Stimulated activated CD8-positive, alpha-beta memory T cell treated with anti-CD3 and anti-CD28 coated beads, Interleukin-4, amount 100 ng/mL, for 48 hours (primary cell): ENCODE measurements around the gene TNS3.

Source experiments
- DNase-seq: peaks from one replicate; pipeline ENCODE4 v3.0.0-alpha.2; 2020

TNS3 gene

GRCh38 chr7:47539398-47540052 is 42.4 kb downstream of the TNS3 start:
- no peak for DNase-seq

DNA sequence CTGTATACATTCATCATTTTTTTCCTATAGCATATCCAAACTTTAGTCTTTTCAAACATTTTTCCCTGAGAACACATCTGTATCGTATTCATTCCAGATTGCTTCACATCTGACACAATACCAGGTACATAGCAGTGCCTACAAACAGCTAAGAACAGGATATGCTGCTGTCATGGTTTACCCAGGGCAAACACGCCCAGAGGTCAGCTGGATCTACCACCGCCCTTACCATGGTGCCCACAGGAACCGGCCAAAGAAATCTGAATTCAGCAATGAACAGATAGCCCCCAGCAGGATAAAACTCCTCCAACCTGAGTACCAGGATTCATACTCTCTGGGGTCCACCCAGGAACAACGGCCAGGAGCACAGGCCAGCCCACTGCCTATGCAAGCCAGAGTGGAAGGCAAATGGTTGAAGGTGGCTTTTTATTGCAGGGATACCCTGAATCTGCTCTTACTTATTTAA is 43.0 kb downstream of the TNS3 start:
- no peak for DNase-seq

GRCh38 chr7:47537716-47538675 is 43.9 kb downstream of the TNS3 start:
- DNase-seq, result no peak

DNA sequence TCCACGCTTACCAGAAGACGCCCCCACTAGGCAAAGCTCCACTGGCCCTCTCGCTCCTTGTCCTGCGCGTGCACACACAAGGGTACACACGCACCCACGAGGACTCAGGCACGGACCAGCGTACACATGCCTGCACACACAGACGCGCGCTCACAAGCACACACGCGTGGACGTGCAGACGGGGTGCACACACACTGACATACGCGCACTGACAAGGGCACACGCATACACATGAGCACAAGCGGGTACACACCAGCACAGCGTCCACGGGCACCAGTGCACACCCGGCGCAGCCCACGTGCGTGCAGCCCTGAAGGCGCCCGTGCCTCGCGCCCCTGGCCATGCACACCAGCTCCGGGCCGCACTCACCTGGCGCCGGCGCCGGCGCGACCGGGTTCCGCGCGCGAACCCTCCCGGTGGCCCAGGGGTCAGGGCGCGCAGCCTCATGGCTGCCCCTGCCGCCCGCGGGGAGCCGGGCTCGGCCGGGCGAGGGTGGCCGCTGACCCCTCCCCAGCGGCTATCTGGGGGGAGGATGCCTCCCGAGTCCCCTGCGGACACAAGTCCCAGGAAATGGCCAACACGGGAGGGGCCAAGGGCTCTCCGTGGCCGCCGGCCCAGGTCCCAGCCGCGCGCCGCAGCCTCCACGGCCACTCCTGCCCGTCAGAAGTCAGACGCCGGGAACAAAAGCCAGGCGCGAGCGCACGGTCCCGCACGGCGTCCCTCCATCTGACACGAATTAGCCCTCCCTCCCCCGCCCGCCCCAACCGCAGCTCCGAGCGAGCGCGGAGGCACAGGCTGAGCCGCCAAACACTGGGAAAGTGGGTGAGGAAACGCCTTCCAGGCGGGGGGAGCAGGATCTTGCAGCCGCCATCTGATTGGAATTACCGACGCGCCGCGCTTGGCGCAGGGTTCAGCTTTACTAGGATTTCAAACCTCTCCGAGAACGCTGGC is 45.0 kb downstream of the TNS3 start:
- no peak for DNase-seq

DNA sequence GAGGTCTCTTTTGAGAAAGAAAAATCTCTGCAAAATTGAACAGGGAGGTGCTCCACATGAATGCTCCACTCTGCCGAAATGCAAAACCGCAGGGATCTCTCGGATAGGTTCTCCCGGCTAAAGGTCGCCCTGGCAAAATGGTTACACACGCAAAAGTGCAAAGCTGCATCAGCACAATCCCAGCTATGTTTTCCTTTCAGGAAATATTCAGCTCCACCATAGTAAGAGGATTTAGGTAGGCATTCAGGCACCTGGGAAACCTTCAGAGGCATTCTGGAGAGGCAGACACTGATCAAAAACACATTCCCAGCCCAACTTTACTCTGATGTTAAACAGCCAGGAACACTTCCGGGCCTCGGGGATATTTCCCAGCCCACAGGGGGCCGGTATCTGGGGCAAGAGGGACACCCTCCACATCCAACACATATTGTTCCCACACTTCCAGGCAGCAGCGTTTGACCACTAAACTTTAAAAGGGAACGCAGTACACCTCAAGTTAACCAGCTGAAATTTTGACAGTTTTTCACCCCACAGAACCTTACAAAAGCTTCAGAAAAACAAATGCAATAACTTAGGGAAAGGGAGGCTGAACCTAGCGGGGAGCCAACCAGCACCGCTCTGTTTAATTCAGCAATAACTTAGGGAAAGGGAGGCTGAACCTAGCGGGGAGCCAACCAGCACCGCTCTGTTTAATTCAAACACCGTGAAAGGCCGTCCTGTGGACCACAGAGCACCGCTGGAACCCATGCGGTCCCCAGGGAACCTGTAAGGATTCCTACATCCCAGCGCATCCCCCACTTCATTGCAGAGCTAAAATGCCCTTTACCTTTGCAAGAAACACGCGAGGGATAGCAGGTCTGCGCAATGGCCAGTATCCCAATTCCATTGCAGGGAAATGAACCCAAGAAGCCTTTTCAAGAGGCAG is 45.9 kb downstream of the TNS3 start:
- no peak for DNase-seq

GRCh38 chr7:47535035-47535703 is 46.7 kb downstream of the TNS3 start:
- DNase-seq, result no peak

DNA sequence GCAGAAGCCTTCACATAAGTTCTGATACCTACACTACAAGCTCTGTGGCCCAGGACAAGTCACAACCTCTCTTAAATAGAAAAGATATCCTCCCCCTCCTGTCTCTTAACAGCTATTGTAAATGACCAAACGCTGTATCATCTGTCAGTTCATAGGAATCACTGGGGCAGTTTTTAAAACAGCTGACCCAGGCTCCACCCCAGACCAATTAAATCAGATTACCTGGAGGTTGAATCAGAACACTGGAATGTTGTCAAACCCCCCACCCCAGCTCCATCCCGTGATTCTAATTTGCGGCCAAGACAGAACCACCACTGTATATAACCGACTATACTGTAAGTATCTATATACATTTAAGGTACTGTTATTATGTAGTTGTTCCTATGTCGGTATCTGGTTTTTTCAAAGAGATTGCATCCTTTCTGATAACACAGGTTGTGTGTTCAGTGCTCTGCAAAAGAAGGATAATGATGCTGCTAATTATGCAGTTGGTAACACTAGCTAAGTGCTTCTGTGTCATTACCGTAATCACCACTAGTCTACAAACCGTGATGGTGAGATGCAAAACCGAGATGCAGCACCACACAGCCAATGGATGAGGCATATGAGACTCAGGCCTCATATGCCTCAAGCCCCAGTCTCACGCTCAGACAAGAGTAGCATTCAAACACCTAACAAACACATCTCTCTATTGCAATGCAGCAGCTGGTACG is 47.4 kb downstream of the TNS3 start:
- no peak for DNase-seq

- no peak for DNase-seq
Observed at GRCh38 chr7:47531584-47532492, 50.1 kb downstream of the TNS3 start.

GRCh38 chr7:47529826-47530555 is 51.9 kb downstream of the TNS3 start:
- no peak for DNase-seq

DNA sequence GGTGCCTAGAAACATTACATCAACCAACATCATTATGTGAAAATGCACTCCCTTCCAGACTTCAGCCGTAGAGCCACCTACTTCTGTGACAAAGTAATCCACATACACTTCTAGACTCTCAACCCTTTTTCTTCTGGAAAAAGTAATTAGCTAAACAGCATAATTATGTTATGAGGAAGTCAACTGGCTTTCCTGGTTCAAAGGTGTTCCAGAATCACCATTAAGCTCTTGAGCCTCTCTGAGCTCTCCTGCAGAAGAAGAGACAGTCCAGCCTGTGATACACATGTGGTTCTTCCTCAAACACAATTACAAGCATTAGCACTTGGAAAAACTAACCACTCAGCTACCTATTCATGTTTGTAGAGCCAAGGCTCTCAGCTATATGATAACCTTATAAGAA is 52.5 kb downstream of the TNS3 start:
- DNase-seq, result no peak

GRCh38 chr7:47528471-47528870 is 53.4 kb downstream of the TNS3 start:
- no peak for DNase-seq

DNA sequence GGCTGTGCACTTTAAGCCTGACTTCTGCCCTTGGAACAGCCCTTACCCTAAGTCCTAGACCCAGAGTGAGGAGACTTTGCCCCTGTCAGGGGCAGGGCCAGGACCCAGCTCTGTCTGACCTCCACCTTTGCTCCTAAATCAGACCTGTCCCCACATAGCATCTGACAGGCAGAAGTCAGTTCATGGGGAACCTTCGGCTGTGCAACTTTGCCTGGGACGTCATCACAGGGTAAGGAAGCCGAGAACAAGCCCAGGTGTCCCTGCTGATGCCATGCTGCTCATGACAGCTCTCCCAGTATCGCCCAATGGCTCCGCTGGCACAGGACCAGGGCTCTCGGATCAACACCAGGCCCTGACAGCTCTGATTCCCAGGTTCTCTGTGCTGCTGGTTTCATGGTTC is 55.4 kb downstream of the TNS3 start:
- DNase-seq, result no peak

DNA sequence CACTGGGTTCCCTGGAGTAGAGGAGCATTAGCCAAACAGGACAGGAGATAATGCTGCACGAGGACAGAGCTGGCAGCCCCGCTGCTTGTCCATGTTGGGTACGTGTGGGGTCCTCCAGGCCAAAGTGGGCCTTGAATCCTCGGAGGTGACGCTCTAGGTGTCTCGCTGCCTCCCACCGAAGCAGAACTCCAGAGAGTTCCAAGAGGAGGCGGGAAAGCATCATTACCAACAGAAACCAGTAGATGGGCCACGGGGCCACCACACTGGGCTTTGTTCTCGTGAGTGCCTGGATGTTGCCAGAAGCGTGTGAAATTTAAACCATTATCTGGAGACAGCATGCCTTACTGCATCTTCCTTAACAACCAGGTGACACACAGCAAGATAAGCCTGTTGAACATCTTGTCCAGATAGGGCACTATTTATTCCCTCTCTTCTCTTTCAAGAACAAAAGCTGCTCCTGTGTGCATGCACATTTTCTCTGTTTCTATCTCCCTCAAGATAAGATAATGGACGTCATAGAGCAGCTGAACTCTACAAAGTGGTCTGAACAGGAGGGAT is 56.8 kb downstream of the TNS3 start:
- DNase-seq, result no peak

- DNase-seq, result no peak
Observed at GRCh38 chr7:47523401-47523800, 58.5 kb downstream of the TNS3 start.

DNA sequence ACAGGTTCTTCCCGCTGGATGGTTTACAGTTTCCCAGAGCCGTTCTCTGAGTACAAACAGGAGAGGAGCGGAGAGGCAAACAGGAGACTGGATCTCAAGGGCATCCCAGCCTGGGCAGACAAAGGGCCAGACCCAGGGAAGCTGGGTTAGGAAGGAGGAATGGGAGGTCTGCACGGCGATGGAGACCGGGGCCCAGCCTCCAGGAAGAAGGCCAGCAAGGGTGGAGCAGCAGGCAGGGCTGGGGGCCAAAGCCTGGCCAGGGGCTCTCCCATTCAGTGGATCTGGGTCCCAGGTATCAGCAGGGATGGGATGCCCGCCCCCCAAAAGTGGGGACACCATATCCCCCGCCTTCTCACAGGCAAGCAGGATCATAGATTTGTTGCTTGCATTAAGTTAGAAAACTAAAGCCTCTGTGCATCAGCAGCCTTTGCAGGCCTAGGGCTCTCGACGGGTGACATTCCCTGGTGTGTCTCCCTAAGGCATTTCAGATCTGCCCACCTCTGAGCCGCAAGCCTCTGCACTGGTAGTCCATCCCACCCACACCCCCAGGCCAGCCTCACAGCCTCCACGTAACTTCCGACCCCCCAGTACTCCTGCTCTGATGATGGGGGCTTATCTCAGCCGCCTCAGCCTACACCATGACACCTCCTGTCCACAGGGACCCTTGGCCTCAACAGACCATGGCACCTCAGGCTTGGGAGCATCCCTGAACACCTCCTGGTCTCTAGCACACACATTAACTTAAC is 59.9 kb downstream of the TNS3 start:
- DNase-seq, result no peak

- no peak for DNase-seq
Observed at GRCh38 chr7:47521011-47521795, 60.7 kb downstream of the TNS3 start.

DNA sequence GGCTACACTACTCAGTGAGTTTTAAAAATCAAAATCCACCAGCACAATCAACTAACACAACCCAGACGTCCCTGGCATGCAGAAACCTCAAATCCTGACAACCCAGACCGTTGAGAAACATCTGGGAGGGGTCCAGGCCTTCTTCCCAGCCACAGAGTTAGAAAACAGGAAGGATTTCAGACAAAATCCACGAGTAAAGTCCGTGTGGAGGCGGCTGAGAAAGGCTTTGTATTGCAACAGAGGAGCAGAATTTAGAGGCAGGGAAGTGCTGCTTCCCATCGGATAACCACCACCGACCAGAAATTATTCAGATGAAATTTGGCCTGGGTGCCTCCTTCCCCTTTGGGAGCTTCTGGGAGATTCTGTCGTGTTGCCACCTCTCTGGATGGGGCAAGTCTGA is 61.5 kb downstream of the TNS3 start:
- DNase-seq, result no peak
